A673 (cell line): ENCODE measurements around the gene OR51E1.

Source experiments
- EZH2 ChIP-seq: fragments of 200-600 bp; sonication (generic); IDR thresholded peaks from 2 replicates; pipeline ENCODE4 v1.6.1; 2017; ENCODE audit warnings: borderline replicate concordance, low read depth, mild to moderate bottlenecking, mixed read lengths, antibody characterized with exemption, low read length; ENCODE audit not compliant: poor library complexity, severe bottlenecking
- TF ChIP-seq, protein P1 (sequence below): fragments of 300-800, 200-600 bp; sonication (generic); conservative IDR thresholded peaks from 2 replicates; pipeline ENCODE4 v1.5.1; 2017; ENCODE audit warnings: low read depth, mild to moderate bottlenecking, antibody characterized with exemption, low read length, moderate library complexity, mixed read lengths

DNA sequence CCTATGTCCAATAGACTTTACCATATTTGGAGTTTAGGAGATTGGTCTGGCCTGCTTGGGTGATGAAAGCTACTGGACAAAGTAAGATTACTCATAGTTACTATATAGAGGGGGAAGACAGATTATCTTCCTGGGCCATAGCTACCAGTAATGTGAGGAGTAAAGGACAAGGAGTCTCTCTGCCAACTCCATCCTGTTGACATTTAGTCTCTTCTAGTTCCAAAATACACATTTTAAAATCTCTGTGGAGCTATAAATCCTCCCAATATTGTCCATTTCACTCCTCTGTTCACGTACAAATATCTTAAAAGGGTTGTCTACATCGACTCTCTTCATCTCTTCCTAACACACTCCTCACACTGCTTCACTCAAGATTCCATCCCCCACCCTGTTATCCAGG, 7.6 kb upstream of the OR51E1 start:
- TF ChIP-seq, protein P1, sequence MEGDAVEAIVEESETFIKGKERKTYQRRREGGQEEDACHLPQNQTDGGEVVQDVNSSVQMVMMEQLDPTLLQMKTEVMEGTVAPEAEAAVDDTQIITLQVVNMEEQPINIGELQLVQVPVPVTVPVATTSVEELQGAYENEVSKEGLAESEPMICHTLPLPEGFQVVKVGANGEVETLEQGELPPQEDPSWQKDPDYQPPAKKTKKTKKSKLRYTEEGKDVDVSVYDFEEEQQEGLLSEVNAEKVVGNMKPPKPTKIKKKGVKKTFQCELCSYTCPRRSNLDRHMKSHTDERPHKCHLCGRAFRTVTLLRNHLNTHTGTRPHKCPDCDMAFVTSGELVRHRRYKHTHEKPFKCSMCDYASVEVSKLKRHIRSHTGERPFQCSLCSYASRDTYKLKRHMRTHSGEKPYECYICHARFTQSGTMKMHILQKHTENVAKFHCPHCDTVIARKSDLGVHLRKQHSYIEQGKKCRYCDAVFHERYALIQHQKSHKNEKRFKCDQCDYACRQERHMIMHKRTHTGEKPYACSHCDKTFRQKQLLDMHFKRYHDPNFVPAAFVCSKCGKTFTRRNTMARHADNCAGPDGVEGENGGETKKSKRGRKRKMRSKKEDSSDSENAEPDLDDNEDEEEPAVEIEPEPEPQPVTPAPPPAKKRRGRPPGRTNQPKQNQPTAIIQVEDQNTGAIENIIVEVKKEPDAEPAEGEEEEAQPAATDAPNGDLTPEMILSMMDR: no peak
- no peak for TF ChIP-seq EZH2
